HFF-Myc (cell line): Measurements from ENCODE around the gene GTF3C5.
"Not testable (repeated sequence)": the region's sequence is repeated elsewhere in the genome, so short reads cannot be mapped to it uniquely, and the experiment has no call there.

Experiments
- DNase-seq: peaks from one replicate; pipeline ENCODE4 v3.0.0-alpha.2; 2011; ENCODE audit warnings: low read depth; ENCODE audit errors: extremely low read depth
- H3K4me3 ChIP-seq: replicated peaks from 2 replicates; pipeline ENCODE4 v1.5.1; 2011; ENCODE audit warnings: low read depth, mild to moderate bottlenecking, control low read depth, low read length
- TF ChIP-seq, protein P1 (sequence below): IDR thresholded peaks from 2 replicates; pipeline ENCODE4 v1.5.1; 2012; ENCODE audit warnings: mild to moderate bottlenecking, low read depth, low read length, control low read depth; ENCODE audit errors: missing control alignments

Gene GTF3C5

DNA sequence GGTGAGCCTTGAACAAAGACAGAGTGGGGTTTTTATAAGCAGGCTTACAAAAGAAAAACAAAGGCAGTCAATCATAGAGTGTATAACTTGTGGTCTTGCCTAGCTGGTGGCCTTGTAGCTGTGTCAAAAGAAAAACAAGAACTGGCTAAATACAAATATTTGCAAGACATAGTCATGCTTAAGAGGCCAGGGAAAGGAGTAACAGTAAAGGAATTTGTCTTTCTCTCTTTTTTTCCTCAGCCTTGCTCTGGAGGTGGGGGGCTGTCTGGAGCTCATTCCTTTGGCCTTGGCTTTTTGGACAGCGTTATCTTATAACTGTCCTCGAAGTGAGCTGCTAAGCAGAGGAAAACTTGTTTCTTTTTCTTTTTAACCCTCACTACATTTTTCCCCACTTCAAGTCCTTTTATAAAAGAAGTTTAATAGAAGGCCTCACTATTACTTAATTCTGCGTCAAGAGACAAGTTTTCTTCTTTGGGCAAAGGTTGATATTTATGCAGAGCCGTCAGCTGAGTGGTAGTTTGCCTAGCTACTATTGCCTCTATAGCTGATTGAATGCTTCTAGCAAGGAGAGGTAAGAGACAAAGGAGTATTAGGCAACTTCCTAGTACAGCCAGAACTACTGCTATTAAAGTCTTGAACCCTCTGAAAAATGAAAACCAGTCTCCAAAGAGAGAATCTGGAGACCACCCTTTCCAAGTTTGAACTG is 45.3 kb downstream of the GTF3C5 start:
- no peak for DNase-seq
- TF ChIP-seq, protein P1, sequence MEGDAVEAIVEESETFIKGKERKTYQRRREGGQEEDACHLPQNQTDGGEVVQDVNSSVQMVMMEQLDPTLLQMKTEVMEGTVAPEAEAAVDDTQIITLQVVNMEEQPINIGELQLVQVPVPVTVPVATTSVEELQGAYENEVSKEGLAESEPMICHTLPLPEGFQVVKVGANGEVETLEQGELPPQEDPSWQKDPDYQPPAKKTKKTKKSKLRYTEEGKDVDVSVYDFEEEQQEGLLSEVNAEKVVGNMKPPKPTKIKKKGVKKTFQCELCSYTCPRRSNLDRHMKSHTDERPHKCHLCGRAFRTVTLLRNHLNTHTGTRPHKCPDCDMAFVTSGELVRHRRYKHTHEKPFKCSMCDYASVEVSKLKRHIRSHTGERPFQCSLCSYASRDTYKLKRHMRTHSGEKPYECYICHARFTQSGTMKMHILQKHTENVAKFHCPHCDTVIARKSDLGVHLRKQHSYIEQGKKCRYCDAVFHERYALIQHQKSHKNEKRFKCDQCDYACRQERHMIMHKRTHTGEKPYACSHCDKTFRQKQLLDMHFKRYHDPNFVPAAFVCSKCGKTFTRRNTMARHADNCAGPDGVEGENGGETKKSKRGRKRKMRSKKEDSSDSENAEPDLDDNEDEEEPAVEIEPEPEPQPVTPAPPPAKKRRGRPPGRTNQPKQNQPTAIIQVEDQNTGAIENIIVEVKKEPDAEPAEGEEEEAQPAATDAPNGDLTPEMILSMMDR, result no peak
- H3K4me3 ChIP-seq, result no peak overlapping the region

DNA sequence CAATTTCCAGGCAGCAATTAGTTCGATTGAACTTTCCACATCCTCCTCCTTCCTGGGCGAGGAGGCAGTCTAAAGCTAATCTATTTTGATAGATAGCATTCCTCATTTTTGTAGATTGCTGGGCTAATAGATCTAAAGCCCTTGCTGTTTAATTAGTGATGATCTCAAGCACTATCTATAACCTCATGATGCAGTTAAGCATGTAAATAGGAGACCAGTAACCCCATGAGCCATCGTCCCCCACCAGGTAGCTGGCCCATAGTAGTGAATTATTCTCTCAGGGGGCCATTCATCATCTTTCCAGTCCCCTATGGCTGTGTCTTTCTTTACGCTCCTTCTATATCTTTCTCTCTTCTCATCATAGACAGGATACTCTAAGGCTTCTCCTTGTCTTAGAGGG is 45.9 kb downstream of the GTF3C5 start:
- no peak overlapping the region for H3K4me3 ChIP-seq
- TF ChIP-seq, protein P1, result no peak
- no peak for DNase-seq

DNA sequence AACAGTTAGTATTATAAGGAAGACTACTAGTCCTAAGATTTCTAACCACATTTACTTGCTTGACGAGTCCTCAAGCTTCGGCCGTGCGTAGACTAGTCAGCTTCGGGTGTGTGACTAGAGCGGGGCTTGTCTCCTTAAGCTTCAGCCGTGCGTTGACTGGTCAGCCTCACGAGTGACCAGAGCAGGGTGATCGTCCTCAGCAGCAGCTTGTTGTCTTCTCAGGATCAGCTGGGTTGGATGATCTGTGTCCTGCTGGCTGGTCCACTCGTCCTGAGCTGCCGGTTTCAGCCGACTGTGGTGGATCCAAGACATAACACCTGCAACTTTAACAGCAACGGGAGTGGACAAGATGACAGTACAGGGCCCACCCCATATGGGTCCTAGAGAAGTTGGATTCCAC is 47.7 kb downstream of the GTF3C5 start:
- TF ChIP-seq, protein P1, result no peak
- no peak overlapping the region for H3K4me3 ChIP-seq
- DNase-seq, result no peak

DNA sequence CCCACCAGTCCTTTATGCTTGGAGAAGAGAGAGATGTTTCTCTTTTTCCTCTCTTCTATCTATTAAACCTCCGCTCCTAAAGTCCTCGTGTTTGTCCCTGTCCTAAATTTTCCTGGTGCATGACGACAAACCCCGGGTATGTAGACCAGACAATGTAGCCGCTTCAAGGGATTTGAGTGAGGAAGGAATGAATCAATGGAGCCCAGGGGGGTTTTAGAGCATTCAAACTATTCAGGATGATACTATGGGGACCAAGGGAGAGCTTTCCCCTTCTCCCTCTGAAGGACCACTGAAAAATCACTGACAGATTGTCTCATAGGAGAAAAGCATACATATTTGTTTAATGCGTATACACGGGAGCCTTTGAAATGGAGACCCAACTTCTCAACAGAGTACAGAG is 49.4 kb downstream of the GTF3C5 start:
- no peak for DNase-seq
- TF ChIP-seq, protein P1, result no peak
- H3K4me3 ChIP-seq, result no peak overlapping the region

DNA sequence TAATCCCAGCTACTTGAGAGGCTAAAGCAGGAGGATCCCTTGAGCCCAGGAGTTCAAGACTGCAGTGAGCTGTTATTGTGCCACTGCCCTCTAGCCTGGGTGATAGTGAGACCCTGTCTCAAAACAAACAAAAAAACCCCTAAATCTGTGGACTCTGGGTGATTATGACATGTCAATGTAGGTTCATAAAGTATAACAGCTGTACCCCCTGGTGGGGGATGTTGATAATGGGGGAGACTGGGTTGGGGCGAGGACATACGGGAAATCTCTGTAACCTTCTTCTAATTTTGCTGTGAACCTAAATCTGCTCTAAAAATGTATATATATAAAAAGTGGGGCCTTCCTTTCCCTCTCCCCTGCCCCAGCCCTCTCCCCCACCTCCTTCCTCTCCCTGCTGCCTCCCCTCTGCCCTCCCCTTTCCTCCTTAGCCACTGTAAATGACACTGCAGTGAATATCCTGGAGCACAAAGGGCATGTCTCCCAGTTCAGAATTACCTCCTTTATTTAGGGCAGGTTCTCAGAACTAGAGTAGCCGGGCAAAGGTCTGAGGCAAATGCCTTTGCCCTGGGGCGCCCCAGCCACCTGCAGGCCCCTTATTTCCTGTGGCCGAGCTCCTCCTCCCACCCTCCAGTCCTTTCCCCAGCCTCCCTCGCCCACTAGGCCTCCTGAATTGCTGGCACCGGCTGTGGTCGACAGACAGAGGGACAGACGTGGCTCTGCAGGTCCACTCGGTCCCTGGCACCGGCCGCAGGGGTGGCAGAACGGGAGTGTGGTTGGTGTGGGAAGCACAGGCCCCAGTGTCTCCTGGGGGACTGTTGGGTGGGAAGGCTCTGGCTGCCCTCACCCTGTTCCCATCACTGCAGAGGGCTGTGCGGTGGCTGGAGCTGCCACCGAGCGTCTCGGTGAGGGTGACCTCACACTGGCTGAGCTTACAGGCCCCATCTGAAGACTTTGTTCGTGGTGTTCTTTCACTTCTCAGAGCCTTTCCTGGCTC is 50.3 kb downstream of the GTF3C5 start:
- not testable (repeated sequence) for DNase-seq, H3K4me3 ChIP-seq

DNA sequence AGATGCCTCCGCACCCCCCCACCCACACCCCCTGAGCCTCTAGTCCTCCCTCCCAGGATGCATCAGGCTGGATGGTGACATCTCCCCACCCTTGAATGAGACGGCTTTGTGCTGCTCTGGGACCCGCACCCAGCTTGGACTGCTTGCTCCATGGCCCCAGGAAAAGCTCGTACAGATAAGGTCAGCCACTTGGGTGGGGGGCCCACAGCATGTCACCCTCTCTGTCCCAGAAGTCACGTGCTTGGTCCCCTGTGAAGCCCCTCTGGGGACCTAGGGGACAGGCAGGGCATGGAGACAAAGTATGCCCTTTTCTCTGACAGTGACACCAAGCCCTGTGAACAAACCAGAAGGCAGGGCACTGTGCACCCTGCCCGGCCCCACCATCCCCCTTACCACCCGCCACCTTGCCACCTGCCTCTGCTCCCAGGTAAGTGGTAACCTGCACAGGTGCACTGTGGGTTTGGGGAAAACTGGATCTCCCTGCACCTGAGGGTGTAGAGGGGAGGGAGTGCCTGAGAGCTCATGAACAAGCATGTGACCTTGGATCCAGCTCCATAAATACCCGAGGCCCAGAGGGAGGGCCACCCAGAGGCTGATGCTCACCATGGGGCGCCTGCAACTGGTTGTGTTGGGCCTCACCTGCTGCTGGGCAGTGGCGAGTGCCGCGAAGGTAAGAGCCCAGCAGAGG is 51.3 kb downstream of the GTF3C5 start:
- H3K4me3 ChIP-seq, DNase-seq: not testable (repeated sequence)

DNA sequence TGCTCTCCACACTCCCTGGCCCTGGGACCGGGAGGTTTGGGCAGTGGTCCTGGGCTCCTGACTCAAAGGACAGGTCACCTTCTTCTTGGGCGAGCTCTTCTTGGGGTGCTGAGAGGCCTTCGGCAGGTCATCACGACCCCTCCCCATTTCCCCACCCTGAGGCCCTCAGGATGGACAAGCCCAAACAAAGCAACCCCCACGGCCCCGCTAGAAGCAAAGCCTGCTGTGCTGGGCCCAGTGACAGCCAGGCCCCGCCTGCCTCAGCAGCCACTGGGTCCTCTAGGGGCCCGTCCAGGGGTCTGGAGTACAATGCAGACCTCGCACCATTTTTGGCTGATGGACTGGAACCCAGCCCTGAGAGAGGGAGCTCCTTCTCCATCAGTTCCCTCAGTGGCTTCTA is 52.9 kb downstream of the GTF3C5 start:
- not testable (repeated sequence) for H3K4me3 ChIP-seq, DNase-seq

DNA sequence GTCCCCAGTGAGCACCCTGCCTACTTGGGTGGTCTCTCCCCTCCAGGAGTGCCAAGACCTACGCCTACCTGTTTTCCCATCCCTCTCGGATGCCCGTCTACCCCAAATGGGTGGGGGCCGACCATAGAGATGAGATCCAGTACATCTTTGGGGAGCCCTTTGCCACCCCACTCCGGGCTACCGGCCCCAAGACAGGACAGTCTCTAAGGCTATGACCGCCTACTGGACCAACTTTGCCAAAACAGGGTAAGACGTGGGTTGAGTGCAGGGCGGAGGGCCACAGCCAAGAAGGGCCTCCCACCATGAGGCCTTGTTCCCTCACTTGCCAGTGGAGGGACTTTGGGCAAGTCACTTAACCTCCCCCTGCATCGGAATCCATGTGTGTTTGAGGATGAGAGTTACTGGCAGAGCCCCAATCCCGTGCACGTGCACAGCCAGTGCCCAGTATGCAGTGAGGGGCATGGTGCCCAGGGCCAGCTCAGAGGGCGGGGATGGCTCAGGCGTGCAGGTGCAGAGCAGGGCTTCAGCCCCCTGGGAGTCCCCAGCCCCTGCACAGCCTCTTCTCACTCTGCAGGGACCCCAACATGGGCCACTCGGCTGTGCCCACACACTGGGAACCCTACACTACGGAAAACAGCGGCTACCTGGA is 55.5 kb downstream of the GTF3C5 start:
- not testable (repeated sequence) for DNase-seq, H3K4me3 ChIP-seq
